ENCODE results near the gene EPS8.

- TF ChIP-seq POLR2AphosphoS5 (IDR thresholded peaks at IDR 0.05; ENCODE audit: borderline replicate concordance, low read depth, low read length) (no peak), EZH2 (IDR thresholded peaks at IDR 0.05) (no peak)
Observed at GRCh38 chr12:15644700-15645099, 144.5 kb downstream of the EPS8 start.

Data from SK-N-MC (cell line).